ENCODE data around the gene ABCC11.
A peak's percentile ranks its signal among the peaks of the same experiment; 100 is the strongest.

Gene ABCC11

DNA sequence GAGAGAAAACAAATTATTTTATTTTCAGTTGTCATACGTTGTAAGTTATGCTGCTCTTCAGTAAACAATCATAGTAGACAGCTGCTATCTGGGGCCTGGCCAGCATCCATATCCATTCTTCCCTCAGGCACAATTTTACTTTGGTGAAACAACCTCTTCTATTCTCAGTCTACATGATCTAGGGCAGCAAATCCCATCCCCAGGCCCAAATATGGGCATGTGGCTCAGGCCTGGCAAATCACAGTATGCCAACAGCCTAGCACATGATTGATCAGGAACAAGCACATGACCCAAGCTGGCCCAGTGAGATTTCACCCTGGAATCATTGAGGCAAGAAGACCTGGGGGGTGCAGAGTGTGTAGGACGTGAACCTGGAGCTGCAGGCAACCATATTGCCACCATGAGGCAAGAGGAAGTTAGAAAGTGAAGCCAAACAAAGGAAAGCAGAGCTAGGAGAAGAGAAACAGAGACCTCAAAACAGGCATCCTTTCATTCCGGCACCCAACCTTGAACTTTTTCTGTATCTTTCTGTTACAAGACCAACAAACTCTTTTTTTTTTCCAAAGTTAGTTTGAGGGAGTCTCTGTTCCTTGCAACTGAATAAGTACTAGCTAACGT lies 81.3 kb downstream of the ABCC11 start:
- DNase-seq (ENCODE audit: insufficient read length, low spot score): no peak
- no peak for FAIRE-seq

DNA sequence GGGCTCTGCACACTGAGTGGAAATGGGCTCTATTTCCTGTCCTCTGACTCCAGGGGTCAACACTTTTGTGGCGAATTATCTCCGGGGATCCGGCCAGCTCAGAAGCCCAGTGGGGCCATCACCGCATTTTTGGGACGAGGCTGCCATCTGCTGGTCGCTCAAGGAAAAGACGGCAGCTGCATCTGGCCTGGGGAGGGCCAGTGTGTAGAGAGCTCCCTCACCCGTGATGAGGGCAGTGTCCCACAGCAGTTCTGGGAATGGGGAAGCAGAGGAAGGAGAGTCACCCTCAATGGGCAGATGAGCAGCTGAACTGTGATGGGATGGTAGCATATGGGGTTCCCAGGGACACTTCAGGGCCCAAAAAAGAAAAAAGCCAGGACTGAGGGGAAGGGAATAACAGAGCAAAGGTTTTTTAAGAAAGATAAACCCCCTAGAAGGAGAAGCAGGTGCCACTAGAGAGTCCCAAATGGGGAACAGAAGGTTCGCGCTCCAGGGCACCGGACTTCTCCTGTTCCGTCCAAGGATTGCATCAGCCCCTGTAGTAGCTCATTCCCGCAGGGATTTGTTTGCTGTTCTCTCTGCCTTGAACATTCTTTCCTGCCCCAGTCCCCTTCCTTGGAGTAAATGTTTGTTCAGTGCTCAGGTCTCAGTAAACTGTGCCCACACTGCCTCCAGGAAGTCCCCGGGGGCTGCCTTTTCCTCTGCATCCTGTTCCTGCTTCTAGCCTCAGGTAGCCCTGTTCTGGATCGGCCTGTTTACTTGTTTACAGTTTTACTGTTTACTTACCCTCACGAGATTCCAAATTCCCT lies 82.2 kb downstream of the ABCC11 start:
- FAIRE-seq (peak; percentile 65), DNase-seq (ENCODE audit: insufficient read length, low spot score) (peak; percentile 80)

DNA sequence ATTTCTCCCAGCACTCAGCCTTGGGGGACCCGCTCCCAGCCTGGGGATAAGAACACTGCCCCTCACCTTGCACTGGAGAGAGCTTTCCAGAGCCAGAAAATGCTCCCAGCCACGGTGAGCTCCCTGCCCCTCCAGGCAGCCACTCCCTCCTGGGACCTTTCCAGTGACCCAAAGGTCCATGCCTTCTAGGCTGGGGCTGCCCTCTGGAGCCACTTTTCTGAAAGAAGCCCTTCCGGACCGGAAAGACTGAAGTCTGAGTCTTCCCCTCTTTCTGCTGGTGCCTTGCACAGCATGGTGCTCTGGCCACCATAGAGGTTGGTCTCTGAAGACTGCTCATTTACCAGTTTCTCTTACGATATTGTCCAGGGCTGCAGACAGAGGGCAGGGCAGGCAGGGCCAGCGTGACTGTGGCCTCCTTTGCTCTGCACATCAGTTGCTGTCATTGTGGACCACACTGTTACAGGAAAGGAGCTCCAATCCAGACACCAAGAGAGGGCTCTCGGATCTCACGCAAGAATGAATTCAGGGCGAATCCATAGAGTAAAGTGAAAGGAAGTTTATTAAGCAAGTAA lies 84.4 kb downstream of the ABCC11 start:
- no peak for FAIRE-seq

DNA sequence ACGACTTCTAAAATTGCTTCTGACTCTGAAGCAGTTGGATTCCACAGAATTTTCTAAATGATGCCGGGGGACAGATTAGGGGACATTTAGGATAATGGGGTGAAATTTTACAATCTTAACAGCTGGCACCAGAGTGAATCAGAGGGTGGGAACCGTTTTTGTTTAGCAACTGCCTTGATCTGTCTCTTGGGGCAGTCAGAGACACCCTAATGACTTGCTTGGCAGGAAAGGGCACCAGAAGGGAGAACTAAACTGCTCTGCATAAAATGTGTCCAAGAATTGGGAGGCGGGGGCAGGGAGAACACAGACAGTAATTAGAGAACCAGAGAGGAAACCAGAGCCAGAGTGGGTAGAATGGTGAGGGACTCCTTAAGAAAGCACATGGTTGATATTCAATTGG lies 85.4 kb downstream of the ABCC11 start:
- no peak for DNase-seq (ENCODE audit: insufficient read length, low spot score)
- no peak for FAIRE-seq

More for the DNA sequence above, 84.4 kb downstream of the ABCC11 start:
- DNase-seq (ENCODE audit: insufficient read length, low spot score): no peak

DNA sequence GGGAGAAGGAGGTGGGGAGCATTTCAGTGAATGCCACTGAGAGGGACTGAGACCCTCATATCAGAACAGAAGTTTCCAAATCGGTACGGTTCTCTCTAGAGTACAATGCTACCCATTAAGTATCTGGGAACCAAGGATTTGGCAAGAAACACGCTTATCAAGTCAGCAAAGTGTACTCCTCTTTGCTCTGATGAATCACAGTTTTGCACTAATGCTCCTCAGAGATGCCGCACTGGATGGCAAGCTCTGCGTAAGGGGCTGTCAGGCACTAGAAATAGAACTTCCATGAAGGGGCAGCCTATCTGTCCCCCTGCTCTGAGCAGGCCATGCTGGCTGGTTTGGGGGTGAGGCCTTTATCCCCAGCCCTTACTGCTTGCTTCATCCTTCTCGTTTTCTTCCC lies 86.8 kb downstream of the ABCC11 start:
- FAIRE-seq (no peak), DNase-seq (ENCODE audit: insufficient read length, low spot score) (no peak)

DNA sequence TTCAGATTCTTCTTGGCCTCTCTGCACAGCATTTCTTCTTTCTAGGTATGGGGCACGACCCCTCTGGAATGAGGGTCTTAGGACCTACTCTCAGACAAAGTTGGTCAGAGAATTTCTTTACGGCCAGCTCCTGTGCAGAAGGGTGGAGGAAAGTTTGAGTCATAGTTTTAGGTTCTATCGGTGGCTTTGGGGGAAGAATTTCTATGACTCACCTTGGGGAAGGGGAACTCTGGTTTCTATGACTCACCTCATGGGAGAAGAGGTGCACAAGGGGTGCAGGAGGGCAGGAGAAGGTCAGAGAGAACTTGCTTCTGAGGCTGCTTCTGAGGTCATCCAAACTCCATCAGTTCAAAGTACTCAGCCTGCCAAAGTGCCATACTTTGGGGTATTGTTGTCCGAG lies 89.0 kb downstream of the ABCC11 start:
- DNase-seq (ENCODE audit: insufficient read length, low spot score): peak; percentile 14
- FAIRE-seq: no peak

DNA sequence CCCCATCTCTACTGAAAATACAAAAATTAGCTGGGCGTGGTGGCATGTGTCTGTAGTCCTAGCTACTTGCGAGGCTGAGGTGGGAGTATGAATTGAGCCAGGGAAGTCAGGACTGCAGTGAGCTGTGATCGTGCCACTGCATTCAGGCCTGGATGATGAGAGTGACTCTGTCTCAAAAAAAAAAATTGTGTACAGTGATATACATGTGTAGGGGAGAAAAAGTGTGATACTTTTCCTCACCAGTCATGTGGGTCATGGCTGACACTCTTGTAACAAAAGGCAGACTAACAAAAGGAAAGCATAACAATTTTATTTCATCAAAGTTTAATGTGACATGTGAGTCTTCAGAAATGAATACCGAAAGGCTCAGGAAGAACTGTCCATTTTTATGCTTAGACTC lies 89.5 kb downstream of the ABCC11 start:
- no peak for FAIRE-seq
- DNase-seq (ENCODE audit: insufficient read length, low spot score): no peak

DNA sequence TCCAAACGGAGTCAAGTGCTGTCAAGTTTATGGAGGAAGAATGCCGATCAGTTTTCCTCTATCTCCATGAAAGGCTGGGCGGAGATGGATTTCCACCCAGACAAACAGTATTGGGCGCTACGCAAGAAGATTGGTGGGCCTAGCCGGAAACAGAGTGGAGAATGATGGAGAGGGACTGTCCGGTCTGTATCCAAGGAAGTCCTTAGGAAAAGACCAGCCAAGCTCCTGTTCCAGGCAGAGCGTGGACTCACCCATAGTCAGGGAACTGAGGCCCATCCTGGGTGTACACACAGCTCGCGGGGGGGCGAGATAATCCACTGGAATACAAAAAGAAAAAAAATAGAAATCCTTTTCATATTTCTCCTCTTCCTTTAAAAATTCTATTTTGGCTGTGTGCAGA lies 90.0 kb downstream of the ABCC11 start:
- FAIRE-seq: no peak
- DNase-seq (ENCODE audit: insufficient read length, low spot score): no peak

DNA sequence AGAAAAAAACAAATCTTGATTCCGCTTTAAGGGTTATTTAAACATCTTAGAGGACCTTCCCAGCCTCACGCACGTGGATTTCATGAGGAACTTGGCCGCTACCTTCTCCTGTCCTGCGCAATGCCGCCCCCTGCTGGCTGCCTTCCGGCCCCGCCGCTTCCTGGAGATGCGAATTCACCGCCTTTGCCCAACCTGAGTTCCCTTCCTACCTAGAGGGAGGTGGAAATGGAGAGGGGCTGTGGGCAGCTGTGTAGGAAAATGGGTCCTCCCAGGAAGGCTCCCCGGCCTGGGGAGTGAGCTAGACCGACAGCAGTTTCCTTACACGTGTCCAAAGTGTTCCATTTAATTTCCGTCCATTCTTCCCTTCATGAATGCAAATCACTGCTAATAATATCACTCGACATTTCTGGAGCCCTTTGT lies 90.5 kb downstream of the ABCC11 start:
- FAIRE-seq: no peak
- peak; percentile 63 for DNase-seq (ENCODE audit: insufficient read length, low spot score)

DNA sequence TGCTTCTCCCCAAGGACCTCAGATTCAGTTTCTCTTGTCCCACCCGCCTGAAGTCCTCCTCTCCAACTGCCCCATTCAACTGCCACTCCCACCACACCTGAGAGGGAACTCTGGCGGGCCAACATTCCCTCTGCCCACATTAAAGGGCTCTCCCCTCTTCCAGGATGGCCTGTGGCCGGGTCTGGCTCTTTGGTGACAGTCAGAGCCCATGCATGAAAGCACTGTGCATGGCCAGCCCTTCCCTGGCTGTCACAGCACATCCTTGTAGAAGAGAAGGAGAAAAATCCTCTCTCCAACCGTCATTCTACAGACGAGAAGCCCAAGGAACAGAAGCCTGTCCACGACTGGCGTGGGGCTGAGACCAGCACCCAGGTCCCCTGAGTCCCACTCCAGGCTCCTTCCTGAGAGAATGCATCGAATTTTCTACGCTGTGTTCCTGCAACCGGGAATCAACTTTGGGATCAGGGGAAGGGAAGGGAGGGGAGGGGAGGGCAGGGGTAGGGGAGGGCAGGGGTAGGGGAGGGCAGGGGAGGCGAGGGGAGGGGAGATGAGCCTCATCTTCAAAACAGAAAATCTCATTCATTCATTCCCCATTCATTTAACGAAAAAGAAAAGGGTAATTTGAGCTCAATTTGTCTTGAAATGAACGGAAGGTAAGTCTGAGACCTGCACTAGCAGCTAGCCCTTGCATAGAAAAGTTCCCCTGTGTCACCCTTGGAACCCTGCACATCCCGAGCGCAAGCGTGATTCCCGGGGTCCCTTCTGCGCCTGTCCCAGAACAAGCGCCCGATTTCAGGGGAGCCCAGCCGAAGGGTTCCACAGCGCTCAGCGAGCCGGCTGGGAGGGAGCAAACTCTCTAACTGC lies 91.2 kb downstream of the ABCC11 start, which contains the start of gene ABCC12:
Gene ABCC12, minus strand, starts transcription at position 68 of the 864 bp plus-strand sequence. CDS start 9,569 bp downstream, outside the sequence.
- no peak for DNase-seq (ENCODE audit: insufficient read length, low spot score)
- FAIRE-seq: no peak

DNA sequence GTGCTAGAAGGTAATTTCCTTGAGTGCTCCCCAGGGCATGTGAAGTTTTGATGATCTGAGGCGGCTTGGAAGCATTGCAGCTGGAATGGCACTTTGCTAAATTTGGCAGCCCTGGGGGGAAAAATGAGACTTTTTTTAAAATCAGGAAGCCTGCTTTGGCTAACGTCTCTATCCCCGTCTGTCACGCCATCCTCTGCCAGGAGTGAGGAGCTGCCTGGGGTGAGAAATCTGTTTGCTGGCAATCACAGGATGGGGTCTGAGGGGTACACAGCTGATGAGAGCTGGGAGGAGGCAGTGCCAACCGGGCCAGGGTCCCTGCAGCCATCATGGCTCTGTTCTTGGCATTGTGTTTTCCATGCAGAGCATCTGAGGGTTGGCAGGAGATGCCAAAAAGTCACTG lies 93.6 kb downstream of the ABCC11 start:
- FAIRE-seq: no peak
- DNase-seq (ENCODE audit: insufficient read length, low spot score): no peak

DNA sequence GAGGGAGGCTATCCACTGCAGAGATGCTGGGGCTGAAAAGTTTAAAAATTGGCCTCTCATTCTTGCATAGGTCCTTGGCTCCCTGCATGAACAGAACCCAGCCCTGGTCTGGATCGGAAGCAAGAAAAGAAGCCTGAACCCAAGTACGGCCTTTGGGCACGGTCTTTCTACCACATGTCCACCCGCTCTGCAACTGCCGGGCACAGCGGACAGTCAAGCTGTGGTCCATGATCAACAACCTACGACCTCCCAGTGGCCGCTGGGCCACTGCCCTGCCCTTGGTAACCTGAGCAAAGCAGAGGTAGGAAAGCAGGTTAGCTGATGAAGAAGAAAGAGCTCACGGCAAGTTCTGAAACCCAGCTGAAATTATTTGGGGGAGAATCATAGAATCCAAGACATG lies 95.1 kb downstream of the ABCC11 start:
- no peak for FAIRE-seq
- DNase-seq (ENCODE audit: insufficient read length, low spot score): no peak

DNA sequence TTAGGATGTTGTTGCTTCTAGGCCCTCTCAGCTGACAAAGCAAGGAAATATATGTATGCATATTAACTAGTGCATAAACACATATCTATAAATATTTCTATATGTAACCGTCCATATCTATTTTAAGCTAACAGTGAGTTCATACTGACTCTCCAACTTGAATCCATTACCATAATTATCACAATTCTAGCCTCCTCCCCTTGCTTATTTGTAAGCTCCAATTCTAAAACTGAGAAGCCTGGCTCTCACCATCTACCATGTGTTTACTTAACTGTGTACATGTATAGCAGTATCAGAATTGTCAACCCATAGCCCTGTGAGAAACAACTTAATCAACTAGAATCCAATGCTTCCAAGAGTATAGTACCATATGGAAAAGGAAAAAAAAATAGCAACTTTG lies 96.6 kb downstream of the ABCC11 start:
- FAIRE-seq (no peak), DNase-seq (ENCODE audit: insufficient read length, low spot score) (no peak)

DNA sequence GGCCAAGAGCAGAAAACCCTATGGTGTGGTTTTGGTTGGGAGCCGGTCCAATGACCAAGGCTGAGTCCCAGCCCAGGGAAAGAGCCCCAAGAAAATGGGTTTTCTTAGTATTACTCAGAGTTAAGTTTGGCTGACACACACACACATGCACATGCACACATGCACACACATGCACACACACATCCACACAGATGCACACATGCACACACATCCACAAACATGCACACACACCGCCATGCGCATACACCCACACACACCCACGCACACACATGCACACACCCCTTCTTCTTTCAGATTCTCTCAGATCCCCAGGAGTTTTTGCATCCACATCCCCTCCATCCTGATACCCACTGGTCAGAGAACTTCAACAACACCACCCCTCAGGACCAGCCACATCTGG lies 100.6 kb downstream of the ABCC11 start:
- peak; percentile 42 for FAIRE-seq
- no peak for DNase-seq (ENCODE audit: insufficient read length, low spot score)

DNA sequence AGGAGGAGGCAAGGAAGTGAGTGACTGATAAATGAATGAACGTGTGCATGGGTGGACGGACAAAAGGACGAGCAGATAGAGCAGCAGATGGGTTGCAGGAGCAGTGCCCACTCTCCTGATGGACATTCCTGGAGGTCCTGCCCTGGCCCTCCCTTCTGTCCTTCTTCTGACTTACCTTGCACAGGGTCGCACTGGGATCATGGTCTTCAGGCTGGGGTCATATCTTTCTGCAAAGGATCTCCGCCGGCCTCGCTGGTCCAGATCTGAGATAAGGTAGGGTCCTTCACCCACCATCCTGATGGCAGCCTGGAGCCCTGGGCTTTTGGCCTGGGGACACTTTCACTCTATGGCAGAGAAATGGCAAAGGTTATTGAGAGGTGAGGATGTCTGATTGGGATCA lies 101.2 kb downstream of the ABCC11 start:
- FAIRE-seq (no peak), DNase-seq (ENCODE audit: insufficient read length, low spot score) (no peak)

DNA sequence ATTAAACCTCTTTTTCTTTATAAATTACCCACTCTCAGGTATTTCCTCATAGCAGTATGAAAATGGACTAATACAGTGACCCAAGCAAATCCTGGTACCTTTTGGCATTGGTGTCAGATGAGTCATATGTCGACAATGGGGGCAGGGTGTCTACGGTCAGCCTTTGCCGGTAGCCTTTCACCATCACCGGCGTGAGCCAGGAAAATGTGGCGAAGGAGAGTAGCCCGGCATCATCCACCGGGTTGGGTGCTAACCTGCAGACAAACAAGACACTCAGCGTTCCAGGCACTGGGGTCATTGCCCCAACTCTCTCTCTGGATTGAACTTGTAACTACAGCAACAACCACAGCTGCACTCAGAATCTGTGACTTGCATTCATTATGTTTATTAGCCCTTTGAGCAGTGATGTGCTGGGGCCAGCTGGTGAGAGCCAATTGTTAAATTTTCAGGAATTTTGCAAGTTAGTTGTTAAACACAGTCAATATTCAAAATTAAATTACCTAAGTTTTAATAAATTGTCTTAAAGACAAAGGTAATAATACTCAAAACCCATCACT lies 103.4 kb downstream of the ABCC11 start:
- FAIRE-seq: no peak
- no peak for DNase-seq (ENCODE audit: insufficient read length, low spot score)

DNA sequence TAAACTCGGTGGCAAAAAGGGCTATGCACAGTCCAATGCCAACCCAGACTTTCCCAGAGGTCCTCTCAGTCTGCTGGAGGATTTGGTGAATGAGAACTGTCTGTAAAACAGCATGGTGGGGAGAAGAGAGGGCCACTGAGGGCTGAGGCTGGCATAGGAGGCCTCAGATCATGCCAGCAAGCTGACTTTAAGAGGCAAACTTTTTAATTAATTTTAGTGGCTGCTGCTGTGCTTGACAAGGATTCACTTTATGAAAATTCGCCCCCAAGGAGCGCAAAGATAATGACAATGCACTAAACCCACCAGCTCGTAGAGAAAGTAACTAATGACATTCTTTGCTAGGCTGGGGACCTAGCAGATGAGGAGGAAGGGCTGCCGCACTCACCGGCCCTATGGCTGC lies 106.5 kb downstream of the ABCC11 start:
- DNase-seq (ENCODE audit: insufficient read length, low spot score) (no peak), FAIRE-seq (no peak)

DNA sequence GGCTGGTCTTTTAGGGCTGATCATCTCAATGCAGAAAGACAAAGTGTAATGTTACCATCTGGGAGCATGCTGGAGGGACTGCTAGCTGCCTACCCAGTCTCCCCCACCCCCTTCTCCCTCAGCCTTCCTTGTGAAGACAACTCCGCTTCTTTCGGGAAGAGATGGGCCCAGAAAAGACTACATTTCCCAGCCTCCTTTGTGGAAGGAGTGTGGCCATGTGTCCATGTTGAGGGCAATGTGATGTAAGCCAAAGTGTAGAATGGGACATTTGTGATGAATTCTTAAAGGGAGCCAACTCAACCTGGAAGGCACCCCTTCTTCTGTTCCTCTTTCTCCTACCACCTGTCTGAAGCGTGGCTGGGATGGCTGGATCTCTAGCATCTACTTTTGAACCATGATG lies 107.8 kb downstream of the ABCC11 start:
- FAIRE-seq: no peak
- DNase-seq (ENCODE audit: insufficient read length, low spot score): no peak

DNA sequence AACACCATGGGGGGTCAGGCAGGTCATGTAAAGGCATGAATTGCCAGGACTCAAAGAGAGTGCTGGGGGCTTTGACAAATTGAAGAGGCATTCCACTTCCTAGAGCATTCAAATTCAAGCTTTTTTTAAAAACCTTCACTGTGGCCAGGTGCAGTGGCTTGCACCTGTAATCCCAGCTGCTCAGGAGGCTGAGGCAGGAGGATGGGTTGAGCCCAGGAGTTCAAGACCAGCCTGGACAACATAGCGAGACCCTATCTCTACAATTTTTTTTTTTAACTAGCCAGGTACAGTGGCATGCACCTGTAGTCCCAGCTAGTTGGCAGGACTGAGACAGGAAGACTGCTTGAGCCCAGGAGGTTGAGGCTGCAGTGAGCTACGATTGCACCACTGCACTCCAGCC lies 108.8 kb downstream of the ABCC11 start:
- no peak for FAIRE-seq
- no peak for DNase-seq (ENCODE audit: insufficient read length, low spot score)

DNA sequence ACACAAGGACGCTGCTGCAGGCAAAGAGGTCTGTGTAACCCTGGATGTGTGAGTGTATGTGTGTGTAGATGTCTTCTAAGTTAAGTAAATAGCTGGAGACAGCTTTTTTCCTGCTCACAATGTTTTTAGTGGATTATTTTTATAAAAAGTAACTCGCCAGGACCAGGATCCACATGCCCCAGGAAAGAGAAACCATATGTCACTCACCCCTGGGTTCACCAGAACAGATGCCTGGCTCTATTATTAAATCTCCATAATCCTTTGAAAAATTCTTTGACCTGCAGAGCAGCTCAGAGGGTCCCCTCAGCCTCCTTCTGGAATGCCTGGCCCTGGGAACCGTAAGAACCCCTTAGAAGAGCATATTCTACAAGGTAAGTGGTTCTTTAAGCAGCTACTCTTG lies 109.5 kb downstream of the ABCC11 start:
- no peak for DNase-seq (ENCODE audit: insufficient read length, low spot score)
- FAIRE-seq: no peak

Data from HTR-8/SVneo (cell line).